Lower leg skin (tissue), 4 donors: ENCODE data around the gene SMC3. TPM values are rescaled to one million over a fixed set of nuclear protein-coding genes. Genes with fewer than 3 reads are reported as not detected.
"Not testable (repeated sequence)": the region's sequence is repeated elsewhere in the genome, so short reads cannot be mapped to it uniquely, and the experiment has no call there.

Experiments
- DNase-seq, 2 donors: peaks; one replicate each; pipeline ENCODE4 v3.0.0-alpha.2; 2019; ENCODE audit warnings: low spot score in 2 of 2
- H3K4me3 ChIP-seq: fragments of 200-600 bp; sonication (generic); 2 replicates; pipeline ENCODE4 v1.5.1; 2017; ENCODE audit warnings: mild to moderate bottlenecking, low read depth; ENCODE audit not compliant: poor library complexity, severe bottlenecking
- CTCF ChIP-seq, 3 donors: fragments of 450-650 bp; IDR thresholded peaks; one replicate each; pipeline ENCODE4 v1.5.1; 2016; ENCODE audit warnings: antibody characterized with exemption in 3 of 3, mild to moderate bottlenecking in 3 of 3, moderate library complexity in 2 of 3
- POLR2A ChIP-seq, 2 donors: fragments of 450-650 bp; IDR thresholded peaks; one replicate each; pipeline ENCODE4 v1.6.1; 2016 to 2017; ENCODE audit warnings: antibody characterized with exemption in 2 of 2, mild to moderate bottlenecking in 1 of 2, moderate library complexity in 1 of 2
- WGBS, 2 donors: methylation state at CpG; one replicate each; pipeline ENCODE4 v1.1.5; 2018; 5-methylcytosine and 5-hydroxymethylcytosine counted together
- intact Hi-C: fragments of 100-400 bp; cut with DNase I; formaldehyde crosslinking; loops from one replicate; pipeline ENCODE4 v1.15.0; 2023; ENCODE audit warnings: low total_unique reads
- total RNA-seq, 4 donors: library from RNA; depleted of rRNA; stranded (reverse); fragments of >200 nt; gene quantifications; one replicate each; pipeline ENCODE4 v1.1.0, GENCODE V29; 2016

The SMC3 gene
- total RNA-seq, 4 donors from 2014 or later, result 23.7 to 31.6 (median 30.5) TPM

- 83 to 92% methylated on average over 3 of the region's 3 CpGs for WGBS, 2 donors
- intact Hi-C loops, result no loop called here
- TF ChIP-seq POLR2A (IDR thresholded peaks at IDR 0.05) (no peak), CTCF (IDR thresholded peaks at IDR 0.05) (no peak)
These were observed 70.8 kb downstream of the SMC3 start for GRCh38 chr10:110638319-110638718.

DNA sequence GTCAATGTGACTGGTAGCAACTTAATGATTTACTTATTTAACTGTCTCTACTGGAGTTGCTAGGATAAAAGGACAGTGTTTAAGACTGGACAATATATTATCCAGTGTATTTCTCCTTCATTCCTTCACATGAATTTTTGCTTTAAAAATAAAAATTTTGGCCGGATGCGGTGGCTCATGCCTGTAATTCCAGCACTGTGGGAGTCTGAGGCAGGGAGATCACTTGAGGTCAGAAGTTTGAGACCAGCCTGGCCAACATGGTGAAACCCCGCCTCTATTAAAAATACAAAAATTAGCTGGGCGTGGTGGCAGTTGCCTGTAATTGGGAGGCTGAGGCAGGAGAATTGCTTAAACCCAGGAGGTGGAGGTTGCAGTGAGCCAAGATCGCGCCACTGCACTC is 71.6 kb downstream of the SMC3 start:
- WGBS, 2 donors, result 89 to 93% methylated on average over 6 of the region's 6 CpGs
- H3K4me3 ChIP-seq, DNase-seq, intact Hi-C loops: not testable (repeated sequence)

More at GRCh38 chr10:110638319-110638718, 70.8 kb downstream of the SMC3 start:
- H3K4me3 ChIP-seq, result no peak overlapping the region
- no peak for DNase-seq

- DNase-seq, intact Hi-C loops, H3K4me3 ChIP-seq: not testable (repeated sequence)
- 89 to 95% methylated on average over 6 of the region's 6 CpGs for WGBS, 2 donors
These were observed 72.4 kb downstream of the SMC3 start for GRCh38 chr10:110639858-110640257.

- intact Hi-C loops, result no loop called here
- TF ChIP-seq CTCF (IDR thresholded peaks at IDR 0.05), result no peak
- TF ChIP-seq POLR2A (IDR thresholded peaks at IDR 0.05), result no peak
- no peak overlapping the region for H3K4me3 ChIP-seq
- 39 to 41% methylated on average over 5 of the region's 5 CpGs for WGBS, 2 donors
- DNase-seq, result no peak
These were observed 73.8 kb downstream of the SMC3 start for GRCh38 chr10:110641256-110641655.

DNA sequence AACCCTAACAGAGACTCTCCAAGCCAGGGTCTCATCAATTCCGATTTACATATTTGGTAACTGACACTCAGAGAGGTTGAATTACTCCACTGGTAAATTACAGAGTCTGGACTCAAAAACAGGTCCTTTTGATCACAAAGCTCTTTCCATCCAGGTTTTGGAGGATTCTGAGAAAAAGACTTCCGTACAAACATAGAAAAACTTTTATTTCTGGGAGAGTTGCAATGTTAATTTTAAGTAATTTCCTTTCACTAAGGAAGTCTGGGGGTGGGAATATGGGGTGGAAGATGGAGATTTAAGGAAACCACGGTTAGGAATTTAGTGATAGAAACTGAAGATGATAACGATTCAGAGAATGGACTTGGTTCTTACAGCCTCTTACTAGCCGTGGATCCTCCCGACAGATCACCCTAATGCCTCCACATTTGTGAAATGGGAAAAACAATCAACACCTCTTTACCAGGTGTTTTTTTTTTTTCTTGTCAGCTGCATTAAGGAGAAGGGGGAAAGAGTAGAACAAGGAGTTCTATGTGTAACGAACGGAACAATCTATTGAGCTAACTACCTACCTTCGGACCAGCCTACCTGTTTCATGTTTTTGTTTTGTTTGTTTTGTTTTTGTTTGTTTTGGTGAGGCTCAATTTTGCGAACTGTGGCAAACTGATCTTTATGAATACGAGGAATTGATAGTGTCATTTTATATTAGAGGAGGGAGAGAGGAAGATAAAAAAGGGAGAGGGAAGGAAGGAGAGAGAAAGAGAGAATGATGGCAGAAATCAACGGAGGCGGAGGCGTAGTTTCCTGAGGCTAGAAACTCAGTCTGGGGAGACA is 74.9 kb downstream of the SMC3 start:
- intact Hi-C loops, result no loop called here
- WGBS, 2 donors, result 43 to 49% methylated on average over 14 of the region's 14 CpGs
- no peak overlapping the region for H3K4me3 ChIP-seq
- TF ChIP-seq POLR2A (IDR thresholded peaks at IDR 0.05) (no peak), CTCF (IDR thresholded peaks at IDR 0.05) (no peak)
- no peak for DNase-seq

GRCh38 chr10:110643035-110643652 is 75.6 kb downstream of the SMC3 start:
- no peak for DNase-seq
- TF ChIP-seq CTCF (IDR thresholded peaks at IDR 0.05) (no peak), POLR2A (IDR thresholded peaks at IDR 0.05) (no peak)
- H3K4me3 ChIP-seq, result no peak overlapping the region
- intact Hi-C loops, result no loop called here
- 6 to 10% methylated on average over 40 of the region's 40 CpGs for WGBS, 2 donors
